PFSK-1 (cell line): Measurements from ENCODE around the gene HYI.

Experiments
- FOXP2 ChIP-seq: optimal IDR thresholded peaks from 2 replicates; pipeline ENCODE3; 2011; ENCODE audit warnings: borderline replicate concordance, control low read depth, inconsistent platforms; ENCODE audit not compliant: insufficient read depth; ENCODE audit errors: extremely low read length, extremely low read depth
- POLR2AphosphoS5 ChIP-seq: IDR thresholded peaks from 2 replicates; pipeline ENCODE4 v1.6.1; 2012; ENCODE audit warnings: low read depth, mild to moderate bottlenecking, control low read depth, low read length, moderate library complexity
- REST ChIP-seq, 2 experiments: IDR thresholded peaks; 2 replicates each; pipeline versions ENCODE4 v1.6.1 to v1.8.0; 2011 to 2012; ENCODE audit warnings: low read depth in 2 of 2, low read length in 2 of 2, control low read depth in 1 of 2, inconsistent platforms in 1 of 2, mild to moderate bottlenecking in 1 of 2, moderate library complexity in 1 of 2; ENCODE audit not compliant: insufficient read depth in 1 of 2
- SIN3A ChIP-seq: IDR thresholded peaks from 2 replicates; pipeline ENCODE4 v1.6.1; 2012; ENCODE audit warnings: mild to moderate bottlenecking, low read length, moderate library complexity, borderline replicate concordance; ENCODE audit not compliant: insufficient read depth
- TAF1 ChIP-seq: IDR thresholded peaks from 2 replicates; pipeline ENCODE4 v1.6.1; 2012; ENCODE audit warnings: low read length, control low read depth, borderline replicate concordance; ENCODE audit not compliant: insufficient read depth

The HYI gene

DNA sequence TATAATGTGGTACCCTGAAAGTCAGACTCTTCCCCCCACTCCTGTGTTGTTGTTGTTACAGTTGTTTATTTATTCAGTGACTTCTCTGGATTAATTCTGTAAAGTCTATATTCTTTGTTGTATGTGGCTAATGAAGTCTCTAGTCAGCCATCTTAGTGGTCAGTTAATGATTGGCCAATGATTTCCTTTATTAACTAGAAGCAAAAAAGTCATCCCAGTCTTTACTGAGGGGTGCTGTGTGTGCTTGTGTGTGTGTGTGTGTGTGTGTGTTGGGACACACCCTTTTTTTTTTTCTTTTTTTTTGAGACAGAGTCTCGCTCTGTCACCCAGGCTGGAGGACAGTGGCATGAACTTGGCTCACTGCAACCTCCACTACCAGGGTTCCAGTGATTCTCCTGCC, 37.3 kb upstream of the HYI start:
- TF ChIP-seq POLR2AphosphoS5 (no peak), TAF1 (no peak), REST (IDR thresholded peaks at IDR 0.05; ENCODE audit: insufficient read depth in 1 of 2, low read depth in 2 of 2, low read length in 2 of 2) (no peak)

DNA sequence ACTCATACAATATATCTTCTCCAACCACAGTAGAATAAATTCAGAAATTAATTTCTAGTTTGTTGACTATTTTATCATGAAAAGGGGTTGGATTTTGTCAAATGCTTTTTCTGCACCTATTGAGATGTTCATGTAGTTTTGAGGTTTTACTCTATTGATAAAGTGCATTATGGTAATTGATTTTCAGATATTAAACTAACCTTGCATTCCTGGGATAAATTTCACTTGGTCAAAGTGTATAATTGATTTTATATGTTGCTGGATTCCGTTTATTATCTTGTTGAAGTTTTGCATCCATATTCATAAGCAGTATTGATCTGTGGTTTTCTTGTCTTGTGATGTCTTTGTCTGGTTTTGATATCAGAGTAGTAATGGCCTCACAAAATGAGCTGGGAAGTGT, 34.4 kb upstream of the HYI start:
- TF ChIP-seq FOXP2 (no peak), SIN3A (no peak), POLR2AphosphoS5 (no peak), TAF1 (no peak)

DNA sequence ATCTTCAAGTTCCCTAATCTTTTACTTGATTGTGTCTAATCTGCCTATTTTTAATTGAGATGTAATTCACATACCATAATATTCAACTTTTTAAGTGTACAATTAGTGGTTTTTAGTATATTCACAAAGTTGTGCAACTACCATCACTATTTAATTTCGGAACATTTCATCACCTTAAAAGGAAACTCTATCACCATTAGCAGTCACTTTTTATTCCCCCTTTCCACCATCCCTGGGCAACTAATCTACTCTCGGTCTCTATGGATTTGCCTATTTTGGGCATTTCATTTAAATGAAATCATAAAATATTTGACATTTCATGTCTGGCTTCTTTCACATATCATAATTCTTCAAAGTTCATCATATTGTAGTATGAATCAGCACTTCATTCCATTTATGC, 30.6 kb upstream of the HYI start:
- TF ChIP-seq REST (IDR thresholded peaks at IDR 0.05; ENCODE audit: insufficient read depth in 1 of 2, low read depth in 2 of 2, low read length in 2 of 2) (no peak), TAF1 (no peak), POLR2AphosphoS5 (no peak)

DNA sequence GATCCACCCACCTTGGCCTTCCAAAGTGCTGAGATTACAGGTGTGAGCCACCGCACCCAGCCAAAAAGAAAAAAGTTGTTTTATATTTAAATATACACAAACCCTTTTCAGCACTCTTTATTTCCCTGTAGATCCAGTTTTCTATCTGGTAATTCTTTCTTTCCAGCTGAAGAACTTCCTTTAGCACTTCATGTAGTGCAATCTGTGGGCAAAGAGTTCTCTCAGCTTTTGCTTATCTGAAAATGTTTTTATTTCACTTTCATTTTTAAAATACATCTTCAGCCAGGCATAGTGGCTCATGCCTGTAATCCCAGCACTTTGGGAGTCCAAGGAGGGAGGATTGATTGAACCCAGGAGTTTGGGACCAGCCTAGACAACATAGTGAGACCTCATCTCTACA, 28.5 kb upstream of the HYI start:
- no peak for TF ChIP-seq POLR2AphosphoS5
- no peak for TF ChIP-seq REST (IDR thresholded peaks at IDR 0.05; ENCODE audit: insufficient read depth in 1 of 2, low read depth in 2 of 2, low read length in 2 of 2)
- TF ChIP-seq SIN3A = no peak
- no peak for TF ChIP-seq TAF1
- no peak for TF ChIP-seq FOXP2

GRCh38 chr1:43481491-43481890, 27.8 kb upstream of the HYI start:
- TF ChIP-seq SIN3A (no peak), TAF1 (no peak), REST (IDR thresholded peaks at IDR 0.05; ENCODE audit: insufficient read depth in 1 of 2, low read depth in 2 of 2, low read length in 2 of 2) (no peak), POLR2AphosphoS5 (no peak), FOXP2 (no peak)

- TF ChIP-seq POLR2AphosphoS5 (no peak), REST (IDR thresholded peaks at IDR 0.05; ENCODE audit: insufficient read depth in 1 of 2, low read depth in 2 of 2, low read length in 2 of 2) (no peak), TAF1 (no peak), SIN3A (no peak), FOXP2 (no peak)
Observed at GRCh38 chr1:43479414-43479813, 25.7 kb upstream of the HYI start.
